K562 (cell line): Measurements from ENCODE around the gene PIK3C2B. TPM values are rescaled to one million over a fixed set of nuclear protein-coding genes. Genes with fewer than 3 reads are reported as not detected.

ENCODE experiments used
- ATAC-seq: fragments of 200-7000 bp; cut with Tn5 transposase; 3 replicates; pipeline ENCODE4 v1.9.1; 2020; ENCODE audit warnings: moderate library complexity
- BruUV-seq: library from RNA; stranded (reverse); fragments of 400-500 nt; replicated peaks from 2 replicates; lab custom pipeline; 2021; lab: Mats Ljungman, UMichigan
- CTCF ChIA-PET: fragments of 300-600 bp; formaldehyde crosslinking; extraction: SDS; loops from one replicate; lab custom pipeline; 2021; ENCODE audit warnings: low intra/inter-chr PET ratio; lab: Yijun Ruan, JAX
- POLR2A ChIA-PET: fragments of 300-600, 350-650 bp; sonication (Branson Sonifier 250); formaldehyde crosslinking; extraction: SDS; loops from one replicate; lab custom pipeline; 2021; ENCODE audit warnings: antibody characterized with exemption, inconsistent platforms; lab: Yijun Ruan, JAX
- DNase-seq, 4 experiments: peaks; one replicate each; pipeline versions ENCODE4 v3.0.0 to v3.0.0-alpha.2; 2011 to 2018; ENCODE audit warnings: low spot score in 3 of 4, mixed read lengths in 3 of 4; ENCODE audit errors: extremely low read depth in 1 of 4
- FAIRE-seq: peaks from 2 replicates; lab custom pipeline; 2011; peaks lifted over from hg19 to GRCh38; lab: Jason Lieb, UNC
- H2AFZ ChIP-seq: 2 replicates; pipeline ENCODE4 v1.6.0; 2011; ENCODE audit warnings: low read depth, low read length, control low read depth, inconsistent platforms
- H3K27ac ChIP-seq: fragments of 200-600 bp; 3 replicates; pipeline ENCODE4 v1.8.0; 2011; ENCODE audit warnings: low read depth, mild to moderate bottlenecking, control low read depth, inconsistent platforms, low read length, moderate library complexity, mixed read lengths; ENCODE audit errors: extremely low read depth
- H3K27me3 ChIP-seq, 2 experiments: fragments of 300-600 bp in 1 of 2; 2 replicates in 1 of 2; 3 replicates in 1 of 2; pipeline versions ENCODE4 v1.6.0 to v1.8.0; 2011; ENCODE audit warnings: inconsistent platforms in 2 of 2, low read length in 2 of 2, mild to moderate bottlenecking in 1 of 2, mixed read lengths in 1 of 2, moderate library complexity in 1 of 2; ENCODE audit not compliant: control insufficient read depth in 2 of 2, insufficient read depth in 2 of 2
- H3K36me3 ChIP-seq: fragments of 300-600 bp; 3 replicates; pipeline ENCODE4 v1.8.0; 2011; ENCODE audit warnings: mild to moderate bottlenecking, low read length, inconsistent platforms; ENCODE audit not compliant: control insufficient read depth, insufficient read depth
- H3K4me1 ChIP-seq, 2 experiments: fragments of 200-600 bp in 1 of 2; replicated peaks in 1 of 2; 2 replicates in 1 of 2; 3 replicates in 1 of 2; pipeline versions ENCODE4 v1.5.1 to v1.8.0; 2011; ENCODE audit warnings: inconsistent platforms in 2 of 2, low read length in 2 of 2, mild to moderate bottlenecking in 1 of 2, mixed read lengths in 1 of 2, moderate library complexity in 1 of 2; ENCODE audit not compliant: control insufficient read depth in 2 of 2, insufficient read depth in 2 of 2
- H3K4me2 ChIP-seq: 2 replicates; pipeline ENCODE4 v1.6.1; 2011; ENCODE audit warnings: low read length, control low read depth, inconsistent platforms, mixed read lengths; ENCODE audit not compliant: insufficient read depth
- H3K4me3 ChIP-seq: fragments of 200-600 bp; sonication (generic), shearing (Covaris generic); 2 replicates; pipeline ENCODE4 v1.5.1; 2016; ENCODE audit warnings: control low read depth, inconsistent platforms
- H3K79me2 ChIP-seq: fragments of 200-600 bp; 3 replicates; pipeline ENCODE4 v1.8.0; 2011; ENCODE audit warnings: low read length, inconsistent platforms; ENCODE audit not compliant: control insufficient read depth, insufficient read depth
- H3K9ac ChIP-seq, 2 experiments: 2 replicates each; pipeline versions ENCODE4 v1.6.0 to v1.6.1; 2011; ENCODE audit warnings: low read depth in 2 of 2, low read length in 2 of 2, control low read depth in 1 of 2, inconsistent platforms in 1 of 2, mild to moderate bottlenecking in 1 of 2, mixed read lengths in 1 of 2; ENCODE audit not compliant: insufficient read depth in 1 of 2
- H3K9me1 ChIP-seq: one replicate; pipeline ENCODE4 v1.6.0; 2011; ENCODE audit warnings: inconsistent platforms, mild to moderate bottlenecking, low read length, moderate library complexity; ENCODE audit not compliant: control insufficient read depth, insufficient read depth
- H3K9me3 ChIP-seq: replicated peaks from 2 replicates; pipeline ENCODE4 v1.5.1; 2011; ENCODE audit warnings: low read depth, low read length, inconsistent platforms; ENCODE audit not compliant: control insufficient read depth, insufficient read depth
- H4K20me1 ChIP-seq: replicated peaks from 2 replicates; pipeline ENCODE4 v1.6.1; 2011; ENCODE audit warnings: low read length, inconsistent platforms, mixed read lengths; ENCODE audit not compliant: control insufficient read depth, insufficient read depth
- ATF6 ChIP-seq: sonication (generic); formaldehyde crosslinking; IDR thresholded peaks from 2 replicates; pipeline ENCODE4 v1.4.0; 2020; ENCODE audit warnings: mild to moderate bottlenecking, missing genetic modification reagents
- BRCA1 ChIP-seq, 2 experiments: fragments of 450-650 bp in 1 of 2; sonication (generic) in 1 of 2; formaldehyde crosslinking in 1 of 2; IDR thresholded peaks; 2 replicates each; pipeline versions ENCODE4 v1.5.0 to v1.6.1; 2017 to 2020; ENCODE audit warnings: mild to moderate bottlenecking in 1 of 2, missing genetic modification reagents in 1 of 2
- FOXA1 ChIP-seq: fragments of 450-650 bp; IDR thresholded peaks from 2 replicates; pipeline ENCODE4 v1.6.1; 2016; ENCODE audit warnings: mild to moderate bottlenecking, borderline replicate concordance
- FOXO4 ChIP-seq: fragments of 450-650 bp; formaldehyde crosslinking; IDR thresholded peaks from 2 replicates; pipeline ENCODE4 v1.4.0; 2020; ENCODE audit warnings: mild to moderate bottlenecking, moderate library complexity
- GABPA ChIP-seq: fragments of 200-800 bp; sonication (Bioruptor generic); conservative IDR thresholded peaks from 2 replicates; pipeline ENCODE4 v1.6.1; 2016; ENCODE audit warnings: low read depth, missing genetic modification characterization, missing compliant biosample characterization
- NFXL1 ChIP-seq: fragments of 450-650 bp; formaldehyde crosslinking; IDR thresholded peaks from 2 replicates; pipeline ENCODE4 v1.4.0; 2021; ENCODE audit warnings: mild to moderate bottlenecking
- PHB ChIP-seq: fragments of 250-450 bp; sonication (Bioruptor Pico); IDR thresholded peaks from 2 replicates; pipeline ENCODE4 v1.5.0; 2021
- RBM25 ChIP-seq: fragments of 200-400 bp; formaldehyde crosslinking; IDR thresholded peaks from 2 replicates; pipeline ENCODE4 v1.6.1; 2018; ENCODE audit warnings: low read length, low read depth, moderate library complexity; ENCODE audit not compliant: severe bottlenecking
- TCF7 ChIP-seq: sonication (generic); IDR thresholded peaks from 2 replicates; pipeline ENCODE4 v1.6.1; 2016; ENCODE audit warnings: antibody characterized with exemption, borderline replicate concordance
- ZKSCAN1 ChIP-seq: fragments of 150-350 bp; IDR thresholded peaks from 2 replicates; pipeline ENCODE4 v1.6.1; 2016; ENCODE audit warnings: low read depth, low read length
- ZNF143 ChIP-seq: sonication (generic); formaldehyde crosslinking; IDR thresholded peaks from 2 replicates; pipeline ENCODE4 v1.9.0; 2022; ENCODE audit warnings: mild to moderate bottlenecking, missing genetic modification reagents
- WGBS: fragments of 100-300 bp; shearing (Covaris generic); methylation state at CpG from one replicate; pipeline ENCODE4 v1.1.6; 2016; ENCODE audit warnings: low coverage, mixed read lengths; ENCODE audit not compliant: insufficient coverage; ENCODE audit errors: missing lambda C conversion rate; 5-methylcytosine and 5-hydroxymethylcytosine counted together
- in situ Hi-C: fragments of 300-500 bp; cut with MboI; formaldehyde crosslinking; loops from 4 replicates; pipeline ENCODE4 v1.15.0; 2018; ENCODE audit warnings: inconsistent platforms, mixed read lengths
- intact Hi-C: fragments of 100-400 bp; cut with micrococcal nuclease; formaldehyde crosslinking; loops from 2 replicates; pipeline ENCODE4 v1.14.2; 2022
- polyA plus RNA-seq, 8 experiments: library from polyadenylated mRNA; depleted of rRNA in 4 of 8; stranded (reverse) in 5 of 8; unstranded in 3 of 8; fragments of >200 nt; fragmentation: Nextera tagmentation in 2 of 8; fragmentation: Illumina TruSeq in 1 of 8; extraction: Ambion mirVana in 2 of 8; extraction: Trizol in 1 of 8; gene quantifications; 2 replicates each; pipeline versions ENCODE4 v1.2.1 to v1.2.3, GENCODE V29; 2011 to 2014; ENCODE audit warnings: inconsistent platforms in 1 of 8, missing spikeins in 1 of 8
- total RNA-seq, 7 experiments: library from RNA; depleted of rRNA in 6 of 7; stranded (reverse); fragments of >200 nt in 6 of 7; fragmentation: Illumina TruSeq in 2 of 7; extraction: Trizol in 2 of 7; gene quantifications; 2 replicates each; pipeline versions ENCODE4 v1.2.1 to v1.2.3, GENCODE V29; 2011 to 2021; ENCODE audit warnings: low replicate concordance in 1 of 7

Gene PIK3C2B
- total and polyA plus RNA-seq, 9 of the 15 experiments (the other 6 are each of a cell fraction or from before 2014, with no cell fraction given): 0.10 to 2.9 (median 0.72) TPM

- TF ChIP-seq FOXO4 (CRISPR knock-in tag) (peak; percentile 18; the same call in 1 of the 2 replicates), TCF7 (no peak), PHB (CRISPR knock-in tag) (no peak), BRCA1 (IDR thresholded peaks at IDR 0.05) (no peak), BRCA1 (CRISPR knock-in tag; IDR thresholded peaks at IDR 0.05) (no peak), FOXA1 (no peak), RBM25 (no peak), ZKSCAN1 (no peak)
- TF ChIP-seq, all 486 proteins: peak for 82
These were observed 28.8 kb downstream of the PIK3C2B start (continued) for GRCh38 chr1:204465546-204466415.

GRCh38 chr1:204464701-204465100, 29.9 kb downstream of the PIK3C2B start:
- ATAC-seq: no peak
- POLR2A ChIA-PET: interaction anchor here (0.9 to 2.2 kb wide), 3 partner anchors 13 to 21 kb away, joined by 3 to 9 read pairs (median 3); no protein-coding TSS in a partner anchor

More at GRCh38 chr1:204464701-204465100, 29.9 kb downstream of the PIK3C2B start:
- Histone ChIP-seq H3K4me2 (no peak overlapping the region), H3K9me1 (no peaks in the 10 kb centered on the region), H2AFZ (no peak overlapping the region), H3K79me2 (no peaks in the 10 kb centered on the region), H3K4me3 (no peak overlapping the region), H3K9me3 (no peaks in the 10 kb centered on the region), H3K27ac (no peak overlapping the region), H3K36me3 (no peaks in the 10 kb centered on the region), H3K4me1 (peaks cover 38 to 56% of the 10 kb centered on the region in 2 experiments), H4K20me1 (no peaks in the 10 kb centered on the region), H3K9ac (no peak overlapping the region), H3K27me3 (peaks cover 2 to 17% of the 10 kb centered on the region in 2 experiments; a peak in 4 of 5 replicates)
- in situ Hi-C loops (no loop called here), intact Hi-C loops (no loop called here)
- FAIRE-seq (no peak), DNase-seq (no peak)
- CTCF ChIA-PET: no interaction called here
- TF ChIP-seq GABPA (tag): 0 out of 2 replicates have a peak, but pooled peaks have one; percentile 1
- no peak for TF ChIP-seq ZNF143 (CRISPR knock-in tag)
- peak; percentile 55; the same call in 1 of the 2 replicates for TF ChIP-seq ATF6 (CRISPR knock-in tag)
- TF ChIP-seq NFXL1 (CRISPR knock-in tag): no peak
- WGBS: 0% methylated on average over 1 of the region's 1 CpG
- BruUV-seq: no TSS peak
